GM10266 (cell line): ENCODE results near the gene RABGAP1.

Experiments used
- DNase-seq: peaks from one replicate; pipeline ENCODE4 v3.0.0; 2012; ENCODE audit errors: extremely low spot score
- CTCF ChIP-seq: IDR thresholded peaks from 2 replicates; pipeline ENCODE4 v1.5.1; 2012; ENCODE audit warnings: mild to moderate bottlenecking, low read depth; ENCODE audit not compliant: control insufficient read depth, insufficient read depth; ENCODE audit errors: missing control alignments

The RABGAP1 gene

GRCh38 chr9:122931226-122932121, 9.3 kb upstream of the RABGAP1 start, which contains the start of gene ZBTB26:
Gene ZBTB26 (minus strand): TSS chr9:122931512. CDS start chr9:122919934, 11,578 bp downstream.
- TF ChIP-seq CTCF: no peak
- DNase-seq: peak; percentile 91

GRCh38 chr9:122936464-122936863, 4.4 kb upstream of the RABGAP1 start:
- no peak for TF ChIP-seq CTCF
- DNase-seq: no peak

DNA sequence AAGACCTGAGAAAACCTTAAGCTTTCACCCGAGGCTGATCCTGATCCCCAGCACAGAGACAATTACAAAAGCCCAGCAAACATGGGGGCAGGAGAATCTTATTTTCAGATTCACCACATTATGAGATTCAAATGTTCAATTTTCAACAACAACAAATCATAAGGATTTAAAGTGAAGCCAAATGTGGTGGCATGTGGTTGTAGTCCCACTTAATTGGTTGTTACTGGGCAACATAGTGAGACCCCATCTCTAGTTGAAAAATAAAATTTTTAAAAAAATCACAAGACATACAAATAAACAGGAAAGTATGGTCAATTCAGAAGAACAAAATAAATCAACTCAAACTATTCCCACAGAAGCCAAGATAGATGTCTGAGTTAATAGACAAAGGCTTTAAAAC, 3.9 kb upstream of the RABGAP1 start:
- no peak for DNase-seq
- TF ChIP-seq CTCF: no peak

DNA sequence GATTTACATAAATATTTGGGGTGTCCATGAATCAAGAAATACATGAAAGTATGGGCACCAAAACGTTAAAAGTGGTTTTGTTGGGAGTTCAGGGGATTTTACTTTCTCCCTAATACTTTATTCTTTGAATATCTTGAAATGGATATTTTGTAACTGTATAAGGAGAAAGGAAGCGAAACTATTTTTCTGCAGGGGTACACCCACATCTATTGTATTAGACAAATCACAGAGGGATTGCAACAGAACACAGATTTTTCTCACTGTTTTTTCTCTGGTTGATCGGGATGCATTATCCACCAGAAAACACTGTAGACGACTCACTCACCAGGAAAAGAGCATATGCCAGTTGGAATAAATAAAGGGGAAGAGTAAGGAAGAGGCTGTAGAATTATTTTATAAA, 1.2 kb upstream of the RABGAP1 start:
- TF ChIP-seq CTCF: no peak
- DNase-seq: no peak

DNA sequence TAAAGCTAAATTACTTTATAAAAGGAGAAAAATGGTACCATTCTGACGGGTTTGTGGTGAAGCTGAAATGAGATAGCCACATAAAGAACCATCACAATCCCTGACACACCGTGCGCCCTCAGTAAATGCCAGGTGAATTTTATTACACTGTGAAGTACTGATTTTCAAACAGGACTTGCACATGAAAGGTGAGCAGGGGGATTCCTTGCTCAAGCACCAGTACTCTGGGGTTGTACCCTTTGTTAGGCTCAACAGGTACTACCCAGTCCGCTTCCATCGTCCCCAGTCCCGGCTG, 419 bp upstream of the RABGAP1 start:
- no peak for DNase-seq
- TF ChIP-seq CTCF: no peak

GRCh38 chr9:122941582-122942234, 888 bp downstream of the RABGAP1 start:
- DNase-seq: no peak
- TF ChIP-seq CTCF: no peak
